OCI-LY3 (cell line): Measurements from ENCODE around the gene ALS2CL.

Experiments used
- CTCF ChIP-seq: fragments of 200-600, 300-600 bp; sonication (generic); IDR thresholded peaks from 2 replicates; pipeline ENCODE4 v1.5.1; 2014; ENCODE audit warnings: antibody characterized with exemption, low read length, low read depth
- EZH2phosphoT487 ChIP-seq: fragments of 200-600 bp; shearing (Covaris generic); IDR thresholded peaks from 2 replicates; pipeline ENCODE4 v1.6.1; 2018; ENCODE audit warnings: antibody characterized with exemption, mixed run types, low read depth

DNA sequence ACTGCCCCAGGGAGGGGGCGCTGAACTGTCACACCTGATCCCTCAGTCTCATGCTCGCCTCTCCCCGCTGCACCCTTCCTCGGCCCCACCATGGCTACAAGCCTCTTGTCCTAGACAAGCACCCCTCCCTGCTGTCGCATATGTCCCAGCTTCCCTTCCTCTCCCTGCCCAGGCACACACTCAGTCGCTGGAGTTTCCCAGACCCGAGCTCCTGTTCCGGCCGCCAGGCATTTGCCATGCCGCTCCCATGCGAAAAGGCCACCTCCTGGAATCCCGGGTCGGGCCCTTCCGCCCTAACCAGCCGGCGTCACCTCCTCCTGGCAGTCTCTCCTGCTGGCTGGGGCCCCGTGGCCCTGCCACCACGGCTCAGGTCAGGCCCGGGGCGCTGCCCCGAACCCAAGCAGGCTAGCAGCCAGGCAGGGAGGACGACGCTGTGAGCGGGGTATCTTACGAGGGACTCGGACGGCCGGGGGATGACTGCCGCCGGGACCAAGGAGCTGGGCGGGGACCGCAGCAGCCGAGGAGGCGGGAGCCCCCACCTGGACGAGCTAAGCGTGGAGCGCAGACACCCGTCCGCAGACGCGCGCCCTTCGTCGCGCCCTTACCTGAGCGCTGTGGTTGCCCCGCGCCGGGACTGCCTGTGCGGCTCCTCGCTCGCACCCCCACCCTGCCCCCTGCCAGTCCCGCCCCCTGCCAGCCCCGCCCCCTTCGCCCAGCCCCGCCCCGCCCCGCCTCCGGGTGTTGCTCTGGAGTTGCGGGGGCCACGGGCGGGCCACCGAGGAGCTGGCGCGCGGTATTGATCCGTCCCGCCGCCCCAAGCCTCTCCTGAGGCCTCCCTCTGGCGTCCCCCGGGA, at the start of gene ALS2CL:
- TF ChIP-seq CTCF (no peak), EZH2phosphoT487 (no peak)
